ENCODE results near the gene ZMYND12. TPM values are rescaled to one million over a fixed set of nuclear protein-coding genes. Genes with fewer than 3 reads are reported as not detected.

The ZMYND12 gene
- total and polyA plus RNA-seq, 9 donors = 0.72 to 11.5 (median 3.1) TPM

GRCh38 chr1:42484382-42484781, 28.6 kb upstream of the ZMYND12 start:
- Histone ChIP-seq H3K27ac (no peak overlapping the region), H3K4me3 (no peak overlapping the region), H3K4me1 (ENCODE audit: insufficient read depth) (no peaks in the 10 kb centered on the region), H3K36me3 (no peaks in the 10 kb centered on the region), H3K27me3 (no peaks in the 10 kb centered on the region), H3K9me3 (no peaks in the 10 kb centered on the region)
- intact Hi-C loops (cut with DNase I) = loop anchor here in 1 of 4 donors (10.0 kb wide), 1 partner anchor 1900 kb away; no protein-coding TSS in a partner anchor
- 80 to 84% (median 82%) methylated on average over 2 of the region's 2 CpGs for WGBS, 3 donors
- DNase-seq = no peak
- TF ChIP-seq EP300 (IDR thresholded peaks at IDR 0.05) = no peak
- TF ChIP-seq POLR2A (IDR thresholded peaks at IDR 0.05) = no peak
- TF ChIP-seq CTCF (IDR thresholded peaks at IDR 0.05) = no peak

DNA sequence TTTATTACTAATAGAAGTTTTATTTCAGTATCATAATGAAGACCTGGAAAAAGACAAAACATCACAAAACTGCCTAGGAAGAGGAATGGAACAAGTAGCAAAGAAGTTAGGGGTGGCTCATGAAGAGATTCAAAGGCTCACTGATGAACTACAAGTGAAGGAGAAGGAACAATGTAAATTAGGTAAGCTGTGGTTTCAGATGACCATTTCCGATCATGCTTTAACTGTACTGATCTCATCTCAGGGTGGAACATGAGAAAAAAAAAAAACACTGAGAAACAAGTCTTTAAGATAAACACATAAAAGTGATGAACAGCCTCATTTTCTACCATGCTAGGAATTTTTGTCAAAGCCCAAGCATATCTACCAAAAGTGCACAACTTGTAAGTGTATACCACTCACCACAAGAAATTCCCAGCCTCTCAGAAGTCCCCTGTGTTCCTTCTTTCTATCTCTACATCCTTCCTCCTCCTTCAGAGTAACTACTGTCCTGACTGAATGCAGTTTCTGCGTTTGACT, 26.9 kb upstream of the ZMYND12 start:
- H3K27me3 ChIP-seq = no peaks in the 10 kb centered on the region
- H3K9me3 ChIP-seq = no peaks in the 10 kb centered on the region
- H3K4me1 ChIP-seq (ENCODE audit: insufficient read depth) = no peaks in the 10 kb centered on the region
- WGBS, 3 donors = 88 to 94% (median 93%) methylated on average over 2 of the region's 2 CpGs
- intact Hi-C loops (cut with DNase I) = loop anchor here in 1 of 4 donors (10.0 kb wide), 1 partner anchor 1902 kb away; no protein-coding TSS in a partner anchor
- no peak for TF ChIP-seq CTCF (IDR thresholded peaks at IDR 0.05)
- TF ChIP-seq EP300 (IDR thresholded peaks at IDR 0.05) = no peak
- TF ChIP-seq POLR2A (IDR thresholded peaks at IDR 0.05) = no peak
- H3K36me3 ChIP-seq = no peaks in the 10 kb centered on the region
- DNase-seq = no peak
- no peak overlapping the region for H3K4me3 ChIP-seq
- H3K27ac ChIP-seq = no peak overlapping the region

DNA sequence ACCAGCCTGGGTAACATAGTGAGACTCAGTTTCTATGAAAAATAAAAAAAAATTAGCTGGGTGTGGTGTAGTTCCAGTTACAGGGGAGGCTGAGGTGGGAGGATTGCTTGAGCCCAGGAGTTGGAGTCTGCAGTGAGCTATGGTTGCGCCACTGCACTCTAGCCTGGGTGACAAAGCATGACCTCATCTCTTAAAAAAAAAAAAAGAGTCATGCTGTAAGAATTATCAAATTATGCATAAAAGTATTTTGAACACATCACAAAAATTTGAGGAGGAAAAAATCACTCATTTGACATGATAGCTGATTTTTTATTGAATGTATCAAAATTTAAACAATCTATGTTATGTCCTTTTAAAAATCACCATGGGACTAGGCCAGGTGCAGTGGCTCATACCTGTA, 25.1 kb upstream of the ZMYND12 start:
- no peak overlapping the region for H3K27ac ChIP-seq
- no peak for TF ChIP-seq EP300 (IDR thresholded peaks at IDR 0.05)
- TF ChIP-seq POLR2A (IDR thresholded peaks at IDR 0.05) = no peak
- TF ChIP-seq CTCF (IDR thresholded peaks at IDR 0.05) = no peak
- intact Hi-C loops (cut with DNase I) = loop anchor here in 1 of 4 donors (10.0 kb wide), 1 partner anchor 1904 kb away; no protein-coding TSS in a partner anchor
- H3K36me3 ChIP-seq = no peaks in the 10 kb centered on the region
- WGBS, 3 donors = 96 to 100% (median 100%) methylated on average over 1 of the region's 1 CpG
- H3K4me3 ChIP-seq = no peak overlapping the region
- no peaks in the 10 kb centered on the region for H3K9me3 ChIP-seq
- DNase-seq = no peak
- no peaks in the 10 kb centered on the region for H3K27me3 ChIP-seq
- H3K4me1 ChIP-seq (ENCODE audit: insufficient read depth) = no peaks in the 10 kb centered on the region

- no peaks in the 10 kb centered on the region for H3K36me3 ChIP-seq
- no peak overlapping the region for H3K27ac ChIP-seq
- WGBS, 3 donors = 43 to 67% (median 50%) methylated on average over 4 of the region's 4 CpGs
- H3K9me3 ChIP-seq = no peaks in the 10 kb centered on the region
- DNase-seq = no peak
- no peaks in the 10 kb centered on the region for H3K4me1 ChIP-seq (ENCODE audit: insufficient read depth)
- H3K27me3 ChIP-seq = no peaks in the 10 kb centered on the region
- intact Hi-C loops (cut with DNase I) = loop anchor here in 1 of 4 donors (10.0 kb wide), 1 partner anchor 1905 kb away; no protein-coding TSS in a partner anchor
- no peak overlapping the region for H3K4me3 ChIP-seq
- TF ChIP-seq POLR2A (IDR thresholded peaks at IDR 0.05) = no peak
- no peak for TF ChIP-seq EP300 (IDR thresholded peaks at IDR 0.05)
- no peak for TF ChIP-seq CTCF (IDR thresholded peaks at IDR 0.05)
These were observed 23.8 kb upstream of the ZMYND12 start for GRCh38 chr1:42479621-42480020.

Measured in ovary (tissue), 9 donors.